ENCODE results near the gene PCDHB13.
"Not testable (repeated sequence)": the region's sequence is repeated elsewhere in the genome, so short reads cannot be mapped to it uniquely, and the experiment has no call there.

DNA sequence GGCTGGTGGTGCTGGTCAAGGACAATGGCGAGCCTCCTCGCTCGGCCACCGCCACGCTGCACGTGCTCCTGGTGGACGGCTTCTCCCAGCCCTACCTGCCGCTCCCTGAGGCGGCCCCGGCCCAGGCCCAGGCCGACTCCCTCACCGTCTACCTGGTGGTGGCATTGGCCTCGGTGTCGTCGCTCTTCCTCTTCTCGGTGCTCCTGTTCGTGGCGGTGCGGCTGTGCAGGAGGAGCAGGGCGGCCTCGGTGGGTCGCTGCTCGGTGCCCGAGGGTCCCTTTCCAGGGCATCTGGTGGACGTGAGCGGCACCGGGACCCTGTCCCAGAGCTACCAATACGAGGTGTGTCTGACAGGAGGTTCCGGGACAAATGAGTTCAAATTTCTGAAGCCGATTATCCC, 11.7 kb downstream of the PCDHB13 start:
- TF ChIP-seq, protein P1, sequence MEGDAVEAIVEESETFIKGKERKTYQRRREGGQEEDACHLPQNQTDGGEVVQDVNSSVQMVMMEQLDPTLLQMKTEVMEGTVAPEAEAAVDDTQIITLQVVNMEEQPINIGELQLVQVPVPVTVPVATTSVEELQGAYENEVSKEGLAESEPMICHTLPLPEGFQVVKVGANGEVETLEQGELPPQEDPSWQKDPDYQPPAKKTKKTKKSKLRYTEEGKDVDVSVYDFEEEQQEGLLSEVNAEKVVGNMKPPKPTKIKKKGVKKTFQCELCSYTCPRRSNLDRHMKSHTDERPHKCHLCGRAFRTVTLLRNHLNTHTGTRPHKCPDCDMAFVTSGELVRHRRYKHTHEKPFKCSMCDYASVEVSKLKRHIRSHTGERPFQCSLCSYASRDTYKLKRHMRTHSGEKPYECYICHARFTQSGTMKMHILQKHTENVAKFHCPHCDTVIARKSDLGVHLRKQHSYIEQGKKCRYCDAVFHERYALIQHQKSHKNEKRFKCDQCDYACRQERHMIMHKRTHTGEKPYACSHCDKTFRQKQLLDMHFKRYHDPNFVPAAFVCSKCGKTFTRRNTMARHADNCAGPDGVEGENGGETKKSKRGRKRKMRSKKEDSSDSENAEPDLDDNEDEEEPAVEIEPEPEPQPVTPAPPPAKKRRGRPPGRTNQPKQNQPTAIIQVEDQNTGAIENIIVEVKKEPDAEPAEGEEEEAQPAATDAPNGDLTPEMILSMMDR (IDR thresholded peaks at IDR 0.05), result not testable (repeated sequence)
- not testable (repeated sequence) for TF ChIP-seq ZFX (IDR thresholded peaks at IDR 0.05; ENCODE audit: borderline replicate concordance)

All from 22Rv1 (cell line).